Neural progenitor cell (in vitro differentiated cells): ENCODE measurements around the gene PXDN. TPM values are rescaled to one million over a fixed set of nuclear protein-coding genes. Genes with fewer than 3 reads are reported as not detected.

Experiments used
- DNase-seq: peaks from one replicate; pipeline ENCODE4 v3.0.0-alpha.2; 2016; ENCODE audit warnings: low spot score
- H2AFZ ChIP-seq: fragments of 200-600 bp; sonication (generic); replicated peaks from 2 replicates; pipeline ENCODE4 v1.6.1; 2016; ENCODE audit warnings: antibody characterized with exemption
- H3F3A ChIP-seq: fragments of 200-600 bp; sonication (generic); 2 replicates; pipeline ENCODE4 v1.6.1; 2016; ENCODE audit warnings: antibody characterized with exemption, low read depth
- H3K27ac ChIP-seq: fragments of 200-600 bp; sonication (generic); 2 replicates; pipeline ENCODE4 v1.5.1; 2016; ENCODE audit warnings: mild to moderate bottlenecking
- H3K27me3 ChIP-seq: fragments of 200-600 bp; sonication (generic); 2 replicates; pipeline ENCODE4 v1.6.1; 2016; ENCODE audit warnings: mild to moderate bottlenecking, moderate library complexity
- H3K36me3 ChIP-seq: fragments of 200-600 bp; sonication (generic); 2 replicates; pipeline ENCODE4 v1.5.1; 2016
- H3K4me1 ChIP-seq: fragments of 200-600 bp; sonication (generic); 2 replicates; pipeline ENCODE4 v1.6.1; 2016; ENCODE audit warnings: mixed run types
- H3K4me2 ChIP-seq: fragments of 200-600 bp; sonication (generic); 2 replicates; pipeline ENCODE4 v1.6.1; 2016
- H3K4me3 ChIP-seq: fragments of 200-600 bp; sonication (generic); 2 replicates; pipeline ENCODE4 v1.5.1; 2016
- H3K79me2 ChIP-seq: fragments of 200-600 bp; sonication (generic); 2 replicates; pipeline ENCODE4 v1.6.1; 2016; ENCODE audit warnings: low read depth
- H3K9ac ChIP-seq: fragments of 200-600 bp; sonication (generic); 2 replicates; pipeline ENCODE4 v1.6.1; 2016
- H3K9me3 ChIP-seq: fragments of 200-600 bp; sonication (generic); 2 replicates; pipeline ENCODE4 v1.5.1; 2016; ENCODE audit warnings: low read depth
- H4K20me1 ChIP-seq: fragments of 200-600 bp; sonication (generic); 2 replicates; pipeline ENCODE4 v1.6.1; 2016; ENCODE audit warnings: low read depth
- H3K27ac Mint-ChIP-seq: 3 replicates; pipeline ENCODE4 v1.8.0; 2021; ENCODE audit warnings: mixed read lengths
- H3K27me3 Mint-ChIP-seq: 2 replicates; pipeline ENCODE4 v1.8.0; 2022; ENCODE audit warnings: low read depth, mild to moderate bottlenecking, inconsistent platforms, moderate library complexity, mixed read lengths; ENCODE audit not compliant: insufficient read depth
- H3K36me3 Mint-ChIP-seq: 3 replicates; pipeline ENCODE4 v1.8.0; 2021; ENCODE audit warnings: mixed read lengths
- H3K4me1 Mint-ChIP-seq: 3 replicates; pipeline ENCODE4 v1.8.0; 2021; ENCODE audit warnings: mixed read lengths
- H3K4me3 Mint-ChIP-seq: 3 replicates; pipeline ENCODE4 v1.8.0; 2021; ENCODE audit warnings: mild to moderate bottlenecking, moderate library complexity, mixed read lengths
- H3K9me3 Mint-ChIP-seq: 3 replicates; pipeline ENCODE4 v1.8.0; 2020; ENCODE audit warnings: mixed read lengths
- CTCF ChIP-seq: fragments of 200-600 bp; sonication (generic); IDR thresholded peaks from 2 replicates; pipeline ENCODE4 v1.5.1; 2017; ENCODE audit warnings: antibody characterized with exemption, mild to moderate bottlenecking
- EZH2 ChIP-seq: fragments of 200-600 bp; sonication (generic); IDR thresholded peaks from 2 replicates; pipeline ENCODE4 v1.6.1; 2017; ENCODE audit warnings: antibody characterized with exemption, mild to moderate bottlenecking, moderate library complexity
- EZH2phosphoT487 ChIP-seq: fragments of 200-600 bp; sonication (generic); IDR thresholded peaks from 2 replicates; pipeline ENCODE4 v1.6.1; 2017; ENCODE audit warnings: antibody characterized with exemption
- total RNA-seq: library from RNA; depleted of rRNA; stranded (reverse); fragments of >200 nt; gene quantifications from 2 replicates; pipeline ENCODE4 v1.2.3, GENCODE V29; 2015; ENCODE audit warnings: low replicate concordance

PXDN gene
- total RNA-seq, 1 donor from 2014 or later: 118 TPM

- H3K4me3 ChIP-seq: no peak overlapping the region
- no peak for TF ChIP-seq CTCF
- no peak for TF ChIP-seq EZH2phosphoT487
- TF ChIP-seq EZH2: no peak
- H3K27ac ChIP-seq: no peak overlapping the region
- H3K79me2 ChIP-seq: no peaks in the 10 kb centered on the region
- no peaks in the 10 kb centered on the region for H3K4me1 ChIP-seq
- no peaks in the 10 kb centered on the region for H3K27me3 ChIP-seq
- Mint-ChIP-seq H3K4me3 (no peak overlapping the region), H3K27me3 (peaks cover 4% of the 10 kb centered on the region), H3K9me3 (peaks cover 5% of the 10 kb centered on the region), H3K4me1 (peaks cover 3% of the 10 kb centered on the region), H3K36me3 (peaks cover 44% of the 10 kb centered on the region), H3K27ac (peak overlapping the region; percentile 58)
- no peaks in the 10 kb centered on the region for H3K9me3 ChIP-seq
- H3F3A ChIP-seq: no peaks in the 10 kb centered on the region
- peaks cover 5% of the 10 kb centered on the region for H3K36me3 ChIP-seq
- H2AFZ ChIP-seq: no peak overlapping the region
- H4K20me1 ChIP-seq: no peaks in the 10 kb centered on the region
- no peak overlapping the region for H3K9ac ChIP-seq
- H3K4me2 ChIP-seq: no peak overlapping the region
- no peak for DNase-seq
These were observed 111.1 kb downstream of the PXDN start for GRCh38 chr2:1633092-1633671.

- Histone ChIP-seq H3K4me1 (no peaks in the 10 kb centered on the region), H3K4me3 (no peak overlapping the region), H3K4me2 (no peak overlapping the region), H3K9me3 (no peaks in the 10 kb centered on the region), H3K9ac (no peak overlapping the region), H2AFZ (no peak overlapping the region), H3K27me3 (no peaks in the 10 kb centered on the region), H3F3A (no peaks in the 10 kb centered on the region), H3K79me2 (no peaks in the 10 kb centered on the region), H3K27ac (no peak overlapping the region), H4K20me1 (no peaks in the 10 kb centered on the region), H3K36me3 (peaks cover 5% of the 10 kb centered on the region)
- DNase-seq: no peak
- H3K27ac Mint-ChIP-seq: no peak overlapping the region
- H3K27me3 Mint-ChIP-seq: peaks cover 4% of the 10 kb centered on the region
- peaks cover 5% of the 10 kb centered on the region for H3K9me3 Mint-ChIP-seq
- H3K4me3 Mint-ChIP-seq: no peak overlapping the region
- peaks cover 41% of the 10 kb centered on the region for H3K36me3 Mint-ChIP-seq
- TF ChIP-seq EZH2phosphoT487: no peak
- TF ChIP-seq EZH2: no peak
- TF ChIP-seq CTCF: no peak
- no peaks in the 10 kb centered on the region for H3K4me1 Mint-ChIP-seq
These were observed 111.8 kb downstream of the PXDN start for GRCh38 chr2:1632510-1632909.

- no peak overlapping the region for H3K27ac Mint-ChIP-seq
- no peak overlapping the region for H3K27ac ChIP-seq
- no peak overlapping the region for H3K4me2 ChIP-seq
These were observed 112.3 kb downstream of the PXDN start for GRCh38 chr2:1632002-1632348.

More at GRCh38 chr2:1632002-1632348, 112.3 kb downstream of the PXDN start:
- Histone ChIP-seq H4K20me1 (no peaks in the 10 kb centered on the region), H3K27me3 (no peaks in the 10 kb centered on the region), H3K9me3 (no peaks in the 10 kb centered on the region), H2AFZ (no peak overlapping the region), H3K4me1 (no peaks in the 10 kb centered on the region), H3K4me3 (no peak overlapping the region), H3K9ac (no peak overlapping the region), H3K79me2 (no peaks in the 10 kb centered on the region), H3F3A (no peaks in the 10 kb centered on the region), H3K36me3 (peaks cover 5% of the 10 kb centered on the region)
- H3K4me3 Mint-ChIP-seq: no peak overlapping the region
- TF ChIP-seq CTCF (no peak), EZH2 (no peak), EZH2phosphoT487 (no peak)
- H3K36me3 Mint-ChIP-seq: peaks cover 41% of the 10 kb centered on the region
- peaks cover 4% of the 10 kb centered on the region for H3K27me3 Mint-ChIP-seq
- DNase-seq: no peak
- H3K9me3 Mint-ChIP-seq: peaks cover 5% of the 10 kb centered on the region
- H3K4me1 Mint-ChIP-seq: no peaks in the 10 kb centered on the region
